Measurements from ENCODE around the gene EIF3K.

DNA sequence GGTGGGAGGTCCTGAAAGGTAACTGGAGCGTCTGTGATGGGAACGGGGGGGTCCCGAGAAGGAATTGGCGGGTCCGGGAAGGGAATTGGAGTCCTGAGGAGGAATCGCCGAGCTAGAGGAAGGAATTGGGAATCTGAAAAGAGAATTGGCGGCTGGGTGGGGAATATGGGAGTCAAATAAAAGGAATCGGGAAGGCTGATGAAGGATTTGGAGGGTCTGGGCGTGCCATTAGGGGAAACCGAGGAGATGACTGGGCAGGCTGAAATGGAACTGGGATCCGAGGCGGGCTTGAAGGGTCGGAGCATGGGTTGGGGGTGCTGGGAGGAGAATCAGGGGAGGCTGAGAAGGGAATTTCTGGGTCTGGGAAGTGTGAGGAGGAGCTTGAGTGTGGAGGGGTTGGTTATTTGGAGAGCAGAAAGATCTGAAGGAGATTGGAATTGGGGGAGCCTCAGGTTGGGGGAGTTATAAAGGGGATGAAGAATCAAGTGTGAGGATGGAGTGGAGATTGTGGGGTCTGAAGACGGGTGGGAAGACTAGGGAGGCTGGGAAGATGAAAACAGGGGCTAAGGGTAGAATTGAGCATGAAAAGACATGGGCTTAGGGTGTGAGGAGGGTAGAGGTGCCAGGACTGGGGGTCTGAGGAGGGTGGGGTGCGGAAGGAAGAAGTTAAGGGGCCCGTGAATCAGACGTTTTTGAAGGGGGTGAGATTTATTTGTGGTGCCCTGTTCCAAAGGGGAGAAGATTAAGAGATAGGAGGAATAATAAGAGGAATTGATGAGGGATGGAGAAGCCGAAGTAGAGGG, 29.2 kb downstream of the EIF3K start:
- no peak for TF ChIP-seq EZH2 (IDR thresholded peaks at IDR 0.05)
- no peak for TF ChIP-seq FOXP2 (optimal IDR thresholded peaks at IDR 0.05; ENCODE audit: control extremely low read depth, extremely low read length, insufficient read depth)

Data from SK-N-MC (cell line).